ENCODE data around the gene NBPF6. TPM values are rescaled to one million over a fixed set of nuclear protein-coding genes. Genes with fewer than 3 reads are reported as not detected.
"Not testable (repeated sequence)": the region's sequence is repeated elsewhere in the genome, so short reads cannot be mapped to it uniquely, and the experiment has no call there.

Gene NBPF6
- total and polyA plus RNA-seq, 2 experiments from 2014 or later = not detected

- TF ChIP-seq, protein P1, sequence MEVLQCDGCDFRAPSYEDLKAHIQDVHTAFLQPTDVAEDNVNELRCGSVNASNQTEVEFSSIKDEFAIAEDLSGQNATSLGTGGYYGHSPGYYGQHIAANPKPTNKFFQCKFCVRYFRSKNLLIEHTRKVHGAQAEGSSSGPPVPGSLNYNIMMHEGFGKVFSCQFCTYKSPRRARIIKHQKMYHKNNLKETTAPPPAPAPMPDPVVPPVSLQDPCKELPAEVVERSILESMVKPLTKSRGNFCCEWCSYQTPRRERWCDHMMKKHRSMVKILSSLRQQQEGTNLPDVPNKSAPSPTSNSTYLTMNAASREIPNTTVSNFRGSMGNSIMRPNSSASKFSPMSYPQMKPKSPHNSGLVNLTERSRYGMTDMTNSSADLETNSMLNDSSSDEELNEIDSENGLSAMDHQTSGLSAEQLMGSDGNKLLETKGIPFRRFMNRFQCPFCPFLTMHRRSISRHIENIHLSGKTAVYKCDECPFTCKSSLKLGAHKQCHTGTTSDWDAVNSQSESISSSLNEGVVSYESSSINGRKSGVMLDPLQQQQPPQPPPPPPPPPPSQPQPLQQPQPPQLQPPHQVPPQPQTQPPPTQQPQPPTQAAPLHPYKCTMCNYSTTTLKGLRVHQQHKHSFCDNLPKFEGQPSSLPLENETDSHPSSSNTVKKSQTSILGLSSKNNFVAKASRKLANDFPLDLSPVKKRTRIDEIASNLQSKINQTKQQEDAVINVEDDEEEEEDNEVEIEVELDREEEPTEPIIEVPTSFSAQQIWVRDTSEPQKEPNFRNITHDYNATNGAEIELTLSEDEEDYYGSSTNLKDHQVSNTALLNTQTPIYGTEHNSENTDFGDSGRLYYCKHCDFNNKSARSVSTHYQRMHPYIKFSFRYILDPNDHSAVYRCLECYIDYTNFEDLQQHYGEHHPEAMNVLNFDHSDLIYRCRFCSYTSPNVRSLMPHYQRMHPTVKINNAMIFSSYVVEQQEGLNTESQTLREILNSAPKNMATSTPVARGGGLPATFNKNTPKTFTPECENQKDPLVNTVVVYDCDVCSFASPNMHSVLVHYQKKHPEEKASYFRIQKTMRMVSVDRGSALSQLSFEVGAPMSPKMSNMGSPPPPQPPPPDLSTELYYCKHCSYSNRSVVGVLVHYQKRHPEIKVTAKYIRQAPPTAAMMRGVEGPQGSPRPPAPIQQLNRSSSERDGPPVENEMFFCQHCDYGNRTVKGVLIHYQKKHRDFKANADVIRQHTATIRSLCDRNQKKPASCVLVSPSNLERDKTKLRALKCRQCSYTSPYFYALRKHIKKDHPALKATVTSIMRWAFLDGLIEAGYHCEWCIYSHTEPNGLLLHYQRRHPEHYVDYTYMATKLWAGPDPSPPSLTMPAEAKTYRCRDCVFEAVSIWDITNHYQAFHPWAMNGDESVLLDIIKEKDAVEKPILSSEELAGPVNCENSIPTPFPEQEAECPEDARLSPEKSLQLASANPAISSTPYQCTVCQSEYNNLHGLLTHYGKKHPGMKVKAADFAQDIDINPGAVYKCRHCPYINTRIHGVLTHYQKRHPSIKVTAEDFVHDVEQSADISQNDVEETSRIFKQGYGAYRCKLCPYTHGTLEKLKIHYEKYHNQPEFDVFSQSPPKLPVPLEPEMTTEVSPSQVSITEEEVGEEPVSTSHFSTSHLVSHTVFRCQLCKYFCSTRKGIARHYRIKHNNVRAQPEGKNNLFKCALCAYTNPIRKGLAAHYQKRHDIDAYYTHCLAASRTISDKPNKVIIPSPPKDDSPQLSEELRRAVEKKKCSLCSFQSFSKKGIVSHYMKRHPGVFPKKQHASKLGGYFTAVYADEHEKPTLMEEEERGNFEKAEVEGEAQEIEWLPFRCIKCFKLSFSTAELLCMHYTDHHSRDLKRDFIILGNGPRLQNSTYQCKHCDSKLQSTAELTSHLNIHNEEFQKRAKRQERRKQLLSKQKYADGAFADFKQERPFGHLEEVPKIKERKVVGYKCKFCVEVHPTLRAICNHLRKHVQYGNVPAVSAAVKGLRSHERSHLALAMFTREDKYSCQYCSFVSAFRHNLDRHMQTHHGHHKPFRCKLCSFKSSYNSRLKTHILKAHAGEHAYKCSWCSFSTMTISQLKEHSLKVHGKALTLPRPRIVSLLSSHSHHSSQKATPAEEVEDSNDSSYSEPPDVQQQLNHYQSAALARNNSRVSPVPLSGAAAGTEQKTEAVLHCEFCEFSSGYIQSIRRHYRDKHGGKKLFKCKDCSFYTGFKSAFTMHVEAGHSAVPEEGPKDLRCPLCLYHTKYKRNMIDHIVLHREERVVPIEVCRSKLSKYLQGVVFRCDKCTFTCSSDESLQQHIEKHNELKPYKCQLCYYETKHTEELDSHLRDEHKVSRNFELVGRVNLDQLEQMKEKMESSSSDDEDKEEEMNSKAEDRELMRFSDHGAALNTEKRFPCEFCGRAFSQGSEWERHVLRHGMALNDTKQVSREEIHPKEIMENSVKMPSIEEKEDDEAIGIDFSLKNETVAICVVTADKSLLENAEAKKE (CRISPR knock-in tag; IDR thresholded peaks at IDR 0.05) = no peak
- TF ChIP-seq EZH2phosphoT487 (IDR thresholded peaks at IDR 0.05; ENCODE audit: unreplicated experiment) (no peak), JUNB (IDR thresholded peaks at IDR 0.05; ENCODE audit: unreplicated experiment) (no peak), POLR2AphosphoS5 (IDR thresholded peaks at IDR 0.05; ENCODE audit: low read depth) (no peak), STAT1 (IDR thresholded peaks at IDR 0.05; ENCODE audit: unreplicated experiment) (no peak)
These were observed 62.9 kb downstream of the NBPF6 start (continued) for GRCh38 chr1:108513044-108513415.

- H3K9me2 ChIP-seq (ENCODE audit: insufficient read depth); H3K27me3 ChIP-seq (ENCODE audit: insufficient read depth); H4K20me1 ChIP-seq (replicated peaks; ENCODE audit: insufficient read depth); H2AFZ ChIP-seq; H3K36me3 ChIP-seq (ENCODE audit: insufficient read depth); H3K36me3 Mint-ChIP-seq (ENCODE audit: low read depth); H3F3A ChIP-seq (replicated peaks; ENCODE audit: low read depth); H3K27ac Mint-ChIP-seq; H3K79me2 ChIP-seq (replicated peaks; ENCODE audit: insufficient read depth); H3K4me3 Mint-ChIP-seq; ATAC-seq; H3K27me3 Mint-ChIP-seq (ENCODE audit: insufficient read depth, low read depth, poor library complexity); H3K4me1 Mint-ChIP-seq; H3K4me2 ChIP-seq; DNase-seq (ENCODE audit: low spot score); H3K4me3 ChIP-seq; H3K9me3 Mint-ChIP-seq; H3K27ac ChIP-seq (ENCODE audit: low read depth): not testable (repeated sequence)
- peaks cover 15% of the 10 kb centered on the region for H3K4me1 ChIP-seq (ENCODE audit: insufficient read depth)
These were observed 63.8 kb downstream of the NBPF6 start for GRCh38 chr1:108513914-108514313.

DNA sequence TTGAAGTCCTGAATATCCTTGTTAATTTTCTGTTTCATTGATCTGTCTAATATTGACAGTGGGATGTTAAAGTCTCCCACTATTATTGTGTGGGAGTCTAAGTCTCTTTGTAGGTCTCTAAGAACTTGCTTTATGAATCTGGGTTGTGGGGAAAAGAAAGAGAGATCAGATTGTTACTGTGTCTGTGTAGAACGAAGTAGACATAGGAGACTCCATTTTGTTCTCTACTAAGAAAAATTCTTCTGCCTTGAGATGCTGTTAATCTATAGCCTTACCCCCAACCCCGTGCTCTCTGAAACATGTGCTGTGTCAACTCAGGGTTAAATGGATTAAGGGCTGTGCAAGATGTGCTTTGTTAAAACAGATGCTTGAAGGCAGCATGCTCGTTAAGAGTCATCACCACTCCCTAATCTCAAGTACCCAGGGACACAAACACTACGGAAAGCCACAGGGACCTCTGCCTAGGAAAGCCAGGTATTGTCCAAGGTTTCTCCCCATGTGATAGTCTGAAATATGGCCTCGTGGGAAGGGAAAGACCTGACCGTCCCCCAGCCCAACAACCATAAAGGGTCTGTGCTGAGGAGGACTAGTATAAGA lies 67.3 kb downstream of the NBPF6 start:
- H3K27me3 ChIP-seq (ENCODE audit: insufficient read depth); H3K27ac Mint-ChIP-seq; H3K4me3 Mint-ChIP-seq; H3K9me3 Mint-ChIP-seq; H3K4me3 ChIP-seq; H4K20me1 ChIP-seq (replicated peaks; ENCODE audit: insufficient read depth); H3K79me2 ChIP-seq (replicated peaks; ENCODE audit: insufficient read depth); H3K9me2 ChIP-seq (ENCODE audit: insufficient read depth); H3K36me3 ChIP-seq (ENCODE audit: insufficient read depth); H3F3A ChIP-seq (replicated peaks; ENCODE audit: low read depth); H3K27ac ChIP-seq (ENCODE audit: low read depth); H3K36me3 Mint-ChIP-seq (ENCODE audit: low read depth); DNase-seq (ENCODE audit: low spot score); ATAC-seq; H3K27me3 Mint-ChIP-seq (ENCODE audit: insufficient read depth, low read depth, poor library complexity); H3K4me2 ChIP-seq: not testable (repeated sequence)
- peaks cover 11% of the 10 kb centered on the region for H3K4me1 Mint-ChIP-seq
- Histone ChIP-seq H3K4me1 (ENCODE audit: insufficient read depth) (peaks cover 15% of the 10 kb centered on the region), H2AFZ (0 out of 2 replicates have a peak overlapping the region, but pooled peaks have one; percentile 28)

Other genes with a start within 250 kb of the NBPF6 start
- gene SLC25A24, start 250.0 kb upstream of the NBPF6 start, total RNA-seq (2014; rRNA removed; shearing (Covaris generic)) = 46.0 and 58.9 TPM in 2 replicates
- 15.9 and 17.4 TPM in 2 replicates for gene SLC25A24, start 250.0 kb upstream of the NBPF6 start, polyA plus RNA-seq (2016; fragmentation: Nextera tagmentation; extraction: Ambion mirVana)
- not detected in 2 replicates for gene NBPF4, start 206.3 kb upstream of the NBPF6 start, total RNA-seq (2014; rRNA removed; shearing (Covaris generic))
- not detected in 2 replicates for gene NBPF4, start 206.3 kb upstream of the NBPF6 start, polyA plus RNA-seq (2016; fragmentation: Nextera tagmentation; extraction: Ambion mirVana)
- 42.5 and 44.5 TPM in 2 replicates for gene EEIG2, start 109.8 kb downstream of the NBPF6 start, total RNA-seq (2014; rRNA removed; shearing (Covaris generic))
- gene EEIG2, start 109.8 kb downstream of the NBPF6 start, polyA plus RNA-seq (2016; fragmentation: Nextera tagmentation; extraction: Ambion mirVana) = 6.0 and 7.9 TPM in 2 replicates
- gene HENMT1, start 210.8 kb downstream of the NBPF6 start, total RNA-seq (2014; rRNA removed; shearing (Covaris generic)) = 7.0 and 9.7 TPM in 2 replicates
- 4.2 and 4.7 TPM in 2 replicates for gene HENMT1, start 210.8 kb downstream of the NBPF6 start, polyA plus RNA-seq (2016; fragmentation: Nextera tagmentation; extraction: Ambion mirVana)
- gene PRPF38B, start 242.0 kb downstream of the NBPF6 start, total RNA-seq (2014; rRNA removed; shearing (Covaris generic)) = 32.3 and 40.5 TPM in 2 replicates
- gene PRPF38B, start 242.0 kb downstream of the NBPF6 start, polyA plus RNA-seq (2016; fragmentation: Nextera tagmentation; extraction: Ambion mirVana) = 74.2 and 86.4 TPM in 2 replicates

Measured in GM23338 (cell line).